ENCODE results near the gene TIMM9.
A peak's percentile ranks its signal among the peaks of the same experiment; 100 is the strongest.
"Not testable (repeated sequence)": the region's sequence is repeated elsewhere in the genome, so short reads cannot be mapped to it uniquely, and the experiment has no call there.

Gene TIMM9

GRCh38 chr14:58427281-58428117, at the start of gene TIMM9, which contains the start of gene KIAA0586:
Gene TIMM9, minus strand, starts transcription at chr14:58427531. Its CDS starts 15,586 bp downstream, at chr14:58411945.
Gene KIAA0586, plus strand, starts transcription at chr14:58427719. Its CDS starts 546 bp downstream, at chr14:58428265.
- peak; percentile 87 to 93 for DNase-seq (ENCODE audit: low read depth in 1 of 2, low spot score in 1 of 2)

GRCh38 chr14:58476320-58476719, 49.0 kb upstream of the TIMM9 start:
- DNase-seq (ENCODE audit: low read depth in 1 of 2, low spot score in 1 of 2) = no peak

GRCh38 chr14:58469309-58469708, 42.0 kb upstream of the TIMM9 start:
- no peak for DNase-seq (ENCODE audit: low read depth in 1 of 2, low spot score in 1 of 2)

- no peak for DNase-seq (ENCODE audit: low read depth in 1 of 2, low spot score in 1 of 2)
Measured at GRCh38 chr14:58467575-58467974, 40.2 kb upstream of the TIMM9 start.

GRCh38 chr14:58466459-58466858, 39.1 kb upstream of the TIMM9 start:
- DNase-seq (ENCODE audit: low read depth in 1 of 2, low spot score in 1 of 2) = no peak

- no peak for DNase-seq (ENCODE audit: low read depth in 1 of 2, low spot score in 1 of 2)
Measured at GRCh38 chr14:58465421-58465820, 38.1 kb upstream of the TIMM9 start.

- DNase-seq (ENCODE audit: low read depth in 1 of 2, low spot score in 1 of 2) = no peak
Measured at GRCh38 chr14:58464652-58465051, 37.3 kb upstream of the TIMM9 start.

GRCh38 chr14:58463147-58463546, 35.8 kb upstream of the TIMM9 start:
- DNase-seq (ENCODE audit: low read depth in 1 of 2, low spot score in 1 of 2) = no peak

GRCh38 chr14:58460772-58461171, 33.4 kb upstream of the TIMM9 start:
- DNase-seq (ENCODE audit: low read depth in 1 of 2, low spot score in 1 of 2) = no peak

GRCh38 chr14:58455593-58456265, 28.4 kb upstream of the TIMM9 start:
- DNase-seq (ENCODE audit: low read depth in 1 of 2, low spot score in 1 of 2) = no peak

GRCh38 chr14:58444627-58445026, 17.3 kb upstream of the TIMM9 start:
- DNase-seq (ENCODE audit: low read depth in 1 of 2, low spot score in 1 of 2) = no peak

GRCh38 chr14:58439476-58439875, 12.1 kb upstream of the TIMM9 start:
- no peak for DNase-seq (ENCODE audit: low read depth in 1 of 2, low spot score in 1 of 2)

- no peak for DNase-seq (ENCODE audit: low read depth in 1 of 2, low spot score in 1 of 2)
Measured at GRCh38 chr14:58430156-58430555, 2.8 kb upstream of the TIMM9 start.

- DNase-seq (ENCODE audit: low read depth in 1 of 2, low spot score in 1 of 2) = no peak
Measured at GRCh38 chr14:58428118-58428683, 870 bp upstream of the TIMM9 start.

GRCh38 chr14:58426670-58427280, 556 bp downstream of the TIMM9 start:
- DNase-seq (ENCODE audit: low read depth in 1 of 2, low spot score in 1 of 2) = peak; percentile 11 to 18

GRCh38 chr14:58416934-58417333, 10.4 kb downstream of the TIMM9 start:
- not testable (repeated sequence) for DNase-seq (ENCODE audit: low read depth in 1 of 2, low spot score in 1 of 2)

GRCh38 chr14:58415636-58416547, 11.4 kb downstream of the TIMM9 start:
- DNase-seq (ENCODE audit: low read depth in 1 of 2, low spot score in 1 of 2) = no peak

- no peak for DNase-seq (ENCODE audit: low read depth in 1 of 2, low spot score in 1 of 2)
Measured at GRCh38 chr14:58414845-58415244, 12.5 kb downstream of the TIMM9 start.

- DNase-seq (ENCODE audit: low read depth in 1 of 2, low spot score in 1 of 2) = no peak
Measured at GRCh38 chr14:58408681-58409215, 18.6 kb downstream of the TIMM9 start.

GRCh38 chr14:58401587-58401986, 25.7 kb downstream of the TIMM9 start:
- no peak for DNase-seq (ENCODE audit: low read depth in 1 of 2, low spot score in 1 of 2)
